Breast epithelium (tissue), 3 donors: Measurements from ENCODE around the gene FUT8.

Experiments
- CTCF ChIP-seq, 3 donors: fragments of 450-650 bp; IDR thresholded peaks; one replicate each; pipeline ENCODE4 v1.5.1; 2016 to 2017; ENCODE audit warnings: antibody characterized with exemption in 3 of 3, mild to moderate bottlenecking in 3 of 3, moderate library complexity in 3 of 3
- POLR2A ChIP-seq: fragments of 450-650 bp; IDR thresholded peaks from one replicate; pipeline ENCODE4 v1.6.1; 2016; ENCODE audit warnings: antibody characterized with exemption, mild to moderate bottlenecking, moderate library complexity
- POLR2AphosphoS5 ChIP-seq, 3 donors: sonication (generic); formaldehyde crosslinking; IDR thresholded peaks; one replicate each; pipeline ENCODE4 v1.6.1; 2017; ENCODE audit warnings: antibody characterized with exemption in 3 of 3

- TF ChIP-seq CTCF (IDR thresholded peaks at IDR 0.05) = no peak
- TF ChIP-seq POLR2A = no peak
- TF ChIP-seq POLR2AphosphoS5 (IDR thresholded peaks at IDR 0.05) = no peak
Observed at GRCh38 chr14:65783101-65783500, 370.6 kb downstream of the FUT8 start.
